AG08395 (cell line): ENCODE data around the gene IKZF2.

Experiments
- DNase-seq: peaks from one replicate; pipeline ENCODE4 v3.0.0; 2012; ENCODE audit warnings: mixed read lengths, low spot score

The IKZF2 gene

DNA sequence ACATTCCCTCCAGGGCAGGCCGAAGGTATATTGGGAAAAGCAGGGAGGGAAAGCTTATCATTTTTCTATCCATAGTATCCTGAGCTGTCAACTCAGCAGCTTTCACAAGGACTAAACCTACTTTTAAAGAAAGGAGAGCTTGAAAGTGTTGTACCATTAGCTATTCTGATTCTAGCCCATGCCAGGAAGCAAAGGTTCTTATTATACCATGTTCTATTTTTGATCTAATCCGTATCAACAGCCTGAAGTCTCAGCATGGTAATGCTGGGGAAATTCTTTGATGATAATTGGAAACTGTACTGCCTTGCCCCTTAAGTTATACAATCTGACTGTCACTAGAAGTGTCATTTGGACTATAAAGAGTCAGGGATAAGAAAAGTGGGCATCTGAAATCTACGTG is 193.3 kb downstream of the IKZF2 start:
- no peak for DNase-seq

DNA sequence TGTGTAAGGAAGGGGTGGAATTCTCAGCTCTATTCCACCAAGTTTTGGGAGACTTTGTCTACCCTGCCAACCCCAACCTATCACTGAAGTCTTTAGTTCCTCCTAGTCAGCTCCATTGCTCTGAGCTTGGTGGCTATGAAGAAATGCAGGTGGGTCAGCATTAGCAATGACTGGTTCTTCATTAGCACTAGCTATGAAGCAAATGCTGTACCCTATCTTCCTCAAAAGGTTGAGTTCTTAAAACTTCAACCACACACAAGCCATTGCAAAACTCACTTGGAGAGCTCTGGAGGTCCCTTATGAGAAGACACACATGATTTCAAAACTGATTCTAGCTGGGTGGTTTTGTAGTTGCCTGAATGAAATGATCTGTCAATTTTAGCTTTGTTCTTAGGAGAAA is 193.8 kb downstream of the IKZF2 start:
- no peak for DNase-seq

DNA sequence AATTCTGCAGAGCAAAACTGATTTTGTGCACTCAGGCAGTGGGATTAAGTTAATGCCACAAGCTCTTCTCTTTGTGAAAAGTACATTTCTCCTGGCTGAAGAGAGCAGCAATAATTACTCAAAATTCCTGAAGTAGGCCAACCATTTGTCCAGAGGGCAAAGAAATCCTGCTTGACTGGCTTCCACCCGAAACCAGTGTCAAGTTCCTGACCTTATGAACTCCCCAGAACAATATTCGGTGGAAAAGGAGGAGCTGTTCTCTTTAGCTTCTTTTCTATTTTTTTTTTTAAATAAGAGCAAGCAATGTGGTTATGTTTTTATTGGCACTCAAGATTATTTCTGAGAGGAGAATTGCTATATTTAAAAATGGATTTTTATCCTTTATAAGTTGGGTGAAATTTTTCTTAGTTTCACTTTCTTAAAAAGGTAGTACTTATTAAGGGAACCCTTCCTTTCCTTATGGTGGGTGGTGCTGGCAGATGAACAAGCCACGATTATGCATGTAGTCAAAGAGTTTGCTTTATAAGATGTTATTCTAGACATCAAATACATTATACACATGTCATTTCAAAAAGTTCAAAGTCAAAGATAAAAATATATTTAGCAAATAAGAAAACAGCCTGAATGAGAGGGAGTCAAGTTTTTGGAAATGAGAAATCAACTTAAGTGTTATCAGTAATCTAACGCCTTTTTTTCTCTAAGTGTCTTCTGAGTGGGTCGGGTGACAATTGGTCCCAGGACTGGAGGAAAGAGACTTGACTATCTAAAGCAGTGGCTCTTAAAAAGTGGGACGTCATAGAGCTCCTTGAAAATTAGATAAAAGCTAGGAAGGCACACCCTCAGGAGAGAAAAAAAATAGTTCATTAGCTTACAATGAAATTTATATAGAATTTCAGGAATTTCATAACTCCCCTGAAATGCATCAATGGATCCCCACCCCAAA is 194.5 kb downstream of the IKZF2 start:
- DNase-seq = no peak

DNA sequence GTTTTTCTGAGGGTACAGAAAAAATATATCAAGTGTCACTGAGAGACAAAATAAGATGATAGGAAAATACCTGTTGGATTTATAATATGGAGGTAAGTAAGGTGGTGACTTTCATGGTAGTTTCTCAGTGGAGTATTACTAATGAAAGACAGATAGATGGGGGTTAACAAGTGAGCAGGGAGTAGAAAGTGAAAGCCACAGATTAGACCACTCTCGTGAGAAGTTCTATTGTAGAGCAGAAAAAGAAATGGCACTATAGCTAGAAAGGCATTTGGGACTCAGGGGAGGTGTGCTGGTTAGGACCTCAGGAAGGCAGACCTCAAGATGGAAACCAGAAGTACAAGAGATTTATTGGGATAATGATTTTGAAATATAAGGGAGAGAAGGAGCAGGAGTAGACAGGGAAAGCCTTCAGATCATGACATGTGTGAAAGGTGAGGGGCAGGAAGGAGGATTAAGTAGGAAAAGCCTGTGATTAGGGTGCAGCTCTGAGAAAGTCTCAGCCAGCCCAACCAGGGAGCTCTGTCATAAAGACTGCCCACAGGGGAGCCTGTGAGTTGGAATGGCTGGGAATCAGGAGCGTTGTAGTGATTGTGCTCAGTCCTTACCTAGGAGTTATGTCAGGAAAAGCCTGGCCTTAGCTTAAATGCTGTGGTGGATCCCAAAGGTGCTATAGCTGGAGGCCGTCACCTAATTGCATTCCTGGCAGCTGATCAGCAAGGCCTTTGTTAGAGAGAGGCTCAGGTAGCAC is 198.1 kb downstream of the IKZF2 start:
- no peak for DNase-seq

DNA sequence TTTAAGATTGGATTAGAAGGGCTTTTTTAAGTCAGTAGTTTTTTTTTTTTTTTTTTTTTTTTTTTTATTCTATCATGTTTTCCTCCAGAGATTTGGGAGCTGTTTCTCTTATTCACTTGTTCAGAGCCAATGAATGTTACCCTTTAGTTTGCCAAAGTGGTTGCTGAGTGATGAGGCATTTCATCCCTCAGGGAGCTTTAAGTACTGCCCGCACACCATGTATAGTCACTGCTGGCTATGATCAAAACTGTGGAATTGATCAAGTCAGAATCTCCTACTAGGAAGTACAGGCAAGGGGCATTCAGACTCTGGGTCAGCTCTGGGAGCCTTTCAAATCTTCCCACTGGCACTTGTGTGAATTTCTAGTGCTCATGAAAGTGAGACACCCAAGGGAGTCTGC is 201.6 kb downstream of the IKZF2 start:
- DNase-seq = no peak
